Psoas muscle (tissue), 8 donors: Measurements from ENCODE around the gene CYBA. TPM values are rescaled to one million over a fixed set of nuclear protein-coding genes. Genes with fewer than 3 reads are reported as not detected.

ENCODE experiments used
- ATAC-seq, 4 donors: fragments of 200-7000 bp; cut with Tn5 transposase; one replicate each; pipeline ENCODE4 v1.9.1; 2020; ENCODE audit warnings: moderate library complexity in 3 of 4, mild to moderate bottlenecking in 2 of 4
- DNase-seq, 2 donors: peaks; one replicate each; pipeline ENCODE4 v3.0.0-alpha.2; 2020
- H3K27ac ChIP-seq: fragments of 200-600 bp; one replicate; pipeline ENCODE4 v1.8.0; 2022
- H3K27me3 ChIP-seq, 3 donors: fragments of 200-600 bp in 1 of 3; one replicate each; pipeline versions ENCODE4 v1.6.1 to v1.8.0; 2013 to 2022; ENCODE audit warnings: low read length in 2 of 3, mild to moderate bottlenecking in 2 of 3, moderate library complexity in 1 of 3; ENCODE audit not compliant: insufficient read depth in 3 of 3
- H3K36me3 ChIP-seq, 2 donors: fragments of 200-600 bp in 1 of 2; one replicate each; pipeline versions ENCODE4 v1.6.1 to v1.8.0; 2013 to 2022; ENCODE audit warnings: low read depth in 1 of 2, mild to moderate bottlenecking in 1 of 2, moderate library complexity in 1 of 2; ENCODE audit not compliant: insufficient read depth in 1 of 2
- H3K4me1 ChIP-seq: fragments of 200-600 bp; one replicate; pipeline ENCODE4 v1.8.0; 2022
- H3K4me3 ChIP-seq: fragments of 200-600 bp; one replicate; pipeline ENCODE4 v1.8.0; 2022; ENCODE audit warnings: mild to moderate bottlenecking
- H3K9me3 ChIP-seq: fragments of 200-600 bp; one replicate; pipeline ENCODE4 v1.8.0; 2022
- WGBS, 3 donors: extraction: QIAGEN DNeasy Blood & Tissue Kit; methylation state at CpG; one replicate each; pipeline versions ENCODE4 v1.1.6 to v1.1.7; 2013; 5-methylcytosine and 5-hydroxymethylcytosine counted together
- intact Hi-C, 2 donors: fragments of 100-400 bp; cut with DNase I; formaldehyde crosslinking; loops; one replicate each; pipeline versions ENCODE4 v1.11.0 to v1.14.2; 2022
- polyA plus RNA-seq, 3 donors: library from polyadenylated mRNA; stranded (reverse); fragments of 200-250 nt; gene quantifications; one replicate each; pipeline ENCODE4 v1.2.3, GENCODE V29; 2013
- total RNA-seq, 4 donors: library from RNA; stranded (reverse); fragmentation: NEBNext Ultra II Directional in 2 of 4; extraction: Animal tissue kit (Norgen Biotek cat#: 25700) in 2 of 4; gene quantifications; one replicate each; pipeline versions ENCODE4 v1.2.1 to v1.2.4, GENCODE V29; 2021 to 2023
- TF ChIP-seq, protein P1 (sequence below): fragments of 200-600 bp; IDR thresholded peaks from one replicate; pipeline ENCODE4 v1.8.0; 2022; ENCODE audit warnings: antibody characterized with exemption
- donor health status: healthy with polysubstance abuse.
- donor health status: DM: no; HTN: no; CAD: no; lungs with moderate emphysema.
- donor health status: Bipolar disorder and iron deficiency.
- donor health status: healthy.
- donor health status: DM: yes; HTN: yes; CAD: no.
- donor health status: DM: no; HTN: no; CAD: no.
- donor health status: DM: no; HTN: no; CAD: no.
- donor health status: DM: yes; HTN: yes; CAD: no.

Gene CYBA
- total and polyA plus RNA-seq, 7 donors = 9.1 to 28.0 (median 19.4) TPM

- peak; percentile 28 to 50 (median 40) for ATAC-seq
- TF ChIP-seq, protein P1, sequence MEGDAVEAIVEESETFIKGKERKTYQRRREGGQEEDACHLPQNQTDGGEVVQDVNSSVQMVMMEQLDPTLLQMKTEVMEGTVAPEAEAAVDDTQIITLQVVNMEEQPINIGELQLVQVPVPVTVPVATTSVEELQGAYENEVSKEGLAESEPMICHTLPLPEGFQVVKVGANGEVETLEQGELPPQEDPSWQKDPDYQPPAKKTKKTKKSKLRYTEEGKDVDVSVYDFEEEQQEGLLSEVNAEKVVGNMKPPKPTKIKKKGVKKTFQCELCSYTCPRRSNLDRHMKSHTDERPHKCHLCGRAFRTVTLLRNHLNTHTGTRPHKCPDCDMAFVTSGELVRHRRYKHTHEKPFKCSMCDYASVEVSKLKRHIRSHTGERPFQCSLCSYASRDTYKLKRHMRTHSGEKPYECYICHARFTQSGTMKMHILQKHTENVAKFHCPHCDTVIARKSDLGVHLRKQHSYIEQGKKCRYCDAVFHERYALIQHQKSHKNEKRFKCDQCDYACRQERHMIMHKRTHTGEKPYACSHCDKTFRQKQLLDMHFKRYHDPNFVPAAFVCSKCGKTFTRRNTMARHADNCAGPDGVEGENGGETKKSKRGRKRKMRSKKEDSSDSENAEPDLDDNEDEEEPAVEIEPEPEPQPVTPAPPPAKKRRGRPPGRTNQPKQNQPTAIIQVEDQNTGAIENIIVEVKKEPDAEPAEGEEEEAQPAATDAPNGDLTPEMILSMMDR = peak; percentile 38
- Histone ChIP-seq H3K36me3 (peaks cover 3 to 58% of the 10 kb centered on the region in 2 donors), H3K4me1 (peaks cover 12% of the 10 kb centered on the region), H3K27me3 (no peaks in the 10 kb centered on the region), H3K27ac (no peak overlapping the region), H3K4me3 (no peak overlapping the region), H3K9me3 (no peaks in the 10 kb centered on the region)
- 82 to 88% (median 85%) methylated on average over 37 of the region's 37 CpGs for WGBS, 3 donors
- intact Hi-C loops = no loop called here
- no peak for DNase-seq
Observed at GRCh38 chr16:88697831-88698615, 47.2 kb upstream of the CYBA start.

GRCh38 chr16:88697116-88697830 is 46.4 kb upstream of the CYBA start:
- intact Hi-C loops = no loop called here
- TF ChIP-seq, protein P1 = no peak
- no peak for ATAC-seq
- no peak overlapping the region for H3K4me3 ChIP-seq
- peaks cover 12% of the 10 kb centered on the region for H3K4me1 ChIP-seq
- WGBS, 3 donors = 88 to 92% (median 90%) methylated on average over 45 to 47 of the region's 47 CpGs
- no peak for DNase-seq
- H3K27ac ChIP-seq = no peak overlapping the region
- H3K36me3 ChIP-seq = peaks cover 3 to 52% of the 10 kb centered on the region in 2 donors
- no peaks in the 10 kb centered on the region for H3K9me3 ChIP-seq
- no peaks in the 10 kb centered on the region for H3K27me3 ChIP-seq

DNA sequence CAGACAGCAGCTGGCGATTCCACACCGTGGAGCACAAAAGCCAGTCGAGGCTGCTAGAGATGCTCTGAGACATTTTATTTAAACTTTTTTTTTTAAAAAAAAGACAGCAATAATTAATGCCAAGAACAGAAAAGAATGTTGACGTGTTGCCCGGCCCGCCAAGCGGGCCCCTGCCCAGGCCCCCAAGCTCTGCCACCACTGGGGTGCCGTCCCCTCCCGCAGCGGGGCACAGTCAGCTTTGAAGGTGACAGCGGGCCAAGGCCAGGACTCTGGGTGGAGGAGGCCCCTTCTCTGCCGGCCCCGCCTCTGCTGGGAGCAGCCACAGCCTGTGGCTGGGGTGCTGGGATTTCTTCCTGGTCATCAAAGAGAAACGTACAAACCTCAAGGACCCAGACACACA is 45.6 kb upstream of the CYBA start:
- no peak overlapping the region for H3K4me3 ChIP-seq
- no peak for ATAC-seq
- intact Hi-C loops = no loop called here
- TF ChIP-seq, protein P1 = no peak
- H3K4me1 ChIP-seq = peaks cover 12% of the 10 kb centered on the region
- 86 to 88% (median 87%) methylated on average over 14 of the region's 14 CpGs for WGBS, 3 donors
- H3K27ac ChIP-seq = peak overlapping the region; percentile 79
- no peak for DNase-seq
- peaks cover 3 to 50% of the 10 kb centered on the region in 2 donors for H3K36me3 ChIP-seq
- H3K27me3 ChIP-seq = no peaks in the 10 kb centered on the region
- no peaks in the 10 kb centered on the region for H3K9me3 ChIP-seq

GRCh38 chr16:88695753-88696152 is 44.9 kb upstream of the CYBA start:
- intact Hi-C loops = no loop called here
- TF ChIP-seq, protein P1 = no peak
- Histone ChIP-seq H3K36me3 (peaks cover 3 to 47% of the 10 kb centered on the region in 2 donors), H3K27me3 (no peaks in the 10 kb centered on the region), H3K27ac (peak overlapping the region; percentile 79), H3K4me3 (no peak overlapping the region), H3K9me3 (no peaks in the 10 kb centered on the region), H3K4me1 (peaks cover 12% of the 10 kb centered on the region)
- ATAC-seq (peak; percentile 64 to 91 (median 84)), DNase-seq (peak in 1 of 2 donors; percentile 83)
- 51 to 67% (median 56%) methylated on average over 7 of the region's 7 CpGs for WGBS, 3 donors
